Hepatocyte (in vitro differentiated cells): Measurements from ENCODE around the gene PTPRZ1. TPM values are rescaled to one million over a fixed set of nuclear protein-coding genes. Genes with fewer than 3 reads are reported as not detected.

ENCODE experiments used
- DNase-seq: peaks from one replicate; pipeline ENCODE4 v3.0.0-alpha.2; 2016; ENCODE audit warnings: low spot score
- H2AFZ ChIP-seq: fragments of 200-600 bp; sonication (generic); 2 replicates; pipeline ENCODE4 v1.6.0; 2016; ENCODE audit warnings: antibody characterized with exemption, mild to moderate bottlenecking
- H3K27ac ChIP-seq: fragments of 200-600 bp; sonication (generic); 2 replicates; pipeline ENCODE4 v1.5.1; 2016; ENCODE audit warnings: mild to moderate bottlenecking
- H3K27me3 ChIP-seq: fragments of 200-600 bp; sonication (generic); 2 replicates; pipeline ENCODE4 v1.6.1; 2016
- H3K36me3 ChIP-seq: fragments of 200-600 bp; sonication (generic); replicated peaks from 2 replicates; pipeline ENCODE4 v1.5.1; 2016; ENCODE audit warnings: low read depth; ENCODE audit not compliant: insufficient read depth
- H3K4me1 ChIP-seq: fragments of 200-600 bp; sonication (generic); 2 replicates; pipeline ENCODE4 v1.5.1; 2016; ENCODE audit warnings: mild to moderate bottlenecking, moderate library complexity; ENCODE audit not compliant: insufficient read depth
- H3K4me2 ChIP-seq: fragments of 200-600 bp; sonication (generic); 2 replicates; pipeline ENCODE4 v1.6.0; 2016
- H3K4me3 ChIP-seq: fragments of 200-600 bp; sonication (generic); 2 replicates; pipeline ENCODE4 v1.5.1; 2016; ENCODE audit warnings: mild to moderate bottlenecking
- H3K79me2 ChIP-seq: fragments of 200-600 bp; sonication (generic); 2 replicates; pipeline ENCODE4 v1.6.0; 2017; ENCODE audit warnings: mild to moderate bottlenecking
- H3K9me2 ChIP-seq: fragments of 200-600 bp; sonication (generic); replicated peaks from 2 replicates; pipeline ENCODE4 v1.6.0; 2017; ENCODE audit warnings: mild to moderate bottlenecking; ENCODE audit not compliant: insufficient read depth
- H3K9me3 ChIP-seq: fragments of 200-600 bp; sonication (generic); 2 replicates; pipeline ENCODE4 v1.5.1; 2016; ENCODE audit warnings: low read depth, mild to moderate bottlenecking
- H4K20me1 ChIP-seq: fragments of 200-600 bp; sonication (generic); 2 replicates; pipeline ENCODE4 v1.6.0; 2016; ENCODE audit warnings: mild to moderate bottlenecking; ENCODE audit not compliant: insufficient read depth, poor library complexity, severe bottlenecking
- EZH2 ChIP-seq: fragments of 200-600 bp; sonication (generic); IDR thresholded peaks from 2 replicates; pipeline ENCODE4 v1.6.1; 2016; ENCODE audit warnings: antibody characterized with exemption, mild to moderate bottlenecking, borderline replicate concordance
- EZH2phosphoT487 ChIP-seq: fragments of 200-600 bp; sonication (generic); IDR thresholded peaks from one replicate; pipeline ENCODE4 v1.6.1; 2018; ENCODE audit warnings: antibody characterized with exemption, mild to moderate bottlenecking, low read depth, moderate library complexity; ENCODE audit not compliant: unreplicated experiment, severe bottlenecking
- WGBS: methylation state at CpG from one replicate; pipeline ENCODE4 v1.1.6; 2016; ENCODE audit warnings: low lambda C conversion rate; ENCODE audit errors: missing lambda C conversion rate; 5-methylcytosine and 5-hydroxymethylcytosine counted together
- polyA plus RNA-seq: library from polyadenylated mRNA; unstranded; fragments of >200 nt; fragmentation: Nextera tagmentation; extraction: Ambion mirVana; gene quantifications from 2 replicates; pipeline ENCODE4 v1.2.1, GENCODE V29; 2016
- small RNA-seq: library from RNA; depleted of rRNA; stranded (forward); fragments of <200 nt; gene quantifications from one replicate; pipeline ENCODE3, GENCODE V24; 2014
- total RNA-seq: library from RNA; depleted of rRNA; stranded (reverse); fragments of >200 nt; gene quantifications from 2 replicates; pipeline ENCODE4 v1.2.3, GENCODE V29; 2014
- TF ChIP-seq, protein P1 (sequence below): fragments of 200-600 bp; sonication (generic); IDR thresholded peaks from 2 replicates; pipeline ENCODE4 v1.5.1; 2016; ENCODE audit warnings: antibody characterized with exemption, mild to moderate bottlenecking; ENCODE audit not compliant: poor library complexity

Gene PTPRZ1
- total and polyA plus RNA-seq, 2 experiments from 2014 or later, result 0.41 to 5.0 TPM

DNA sequence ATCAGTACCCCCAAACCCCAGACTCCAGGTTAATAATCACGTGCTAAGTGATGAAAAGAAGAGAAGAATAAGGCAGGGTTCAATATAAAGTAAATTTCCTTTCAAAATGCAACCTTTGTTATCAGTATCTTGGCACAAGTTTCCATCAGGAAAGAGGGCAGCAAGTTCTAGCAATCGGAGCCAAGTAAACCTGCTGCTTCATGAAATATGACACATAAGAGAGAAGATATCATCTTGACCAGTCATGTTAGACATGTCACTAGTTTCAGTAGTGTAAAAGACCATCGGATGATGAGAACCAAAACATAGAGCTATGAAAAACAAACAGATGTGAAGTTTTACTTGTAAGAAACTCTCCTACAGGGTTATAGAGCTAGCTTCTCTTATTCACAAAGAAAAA lies 227.1 kb downstream of the PTPRZ1 start:
- 92% methylated on average over 3 of the region's 3 CpGs for whole genome bisulfite sequencing
- H3K27ac ChIP-seq, result no peak overlapping the region
- H3K4me1 ChIP-seq, result no peaks in the 10 kb centered on the region
- H3K79me2 ChIP-seq, result no peaks in the 10 kb centered on the region
- H3K9me2 ChIP-seq, result no peaks in the 10 kb centered on the region
- H3K36me3 ChIP-seq, result peaks cover 7% of the 10 kb centered on the region
- no peaks in the 10 kb centered on the region for H3K27me3 ChIP-seq
- no peak overlapping the region for H2AFZ ChIP-seq
- DNase-seq, result no peak
- H3K4me2 ChIP-seq, result no peak overlapping the region
- no peak overlapping the region for H3K4me3 ChIP-seq
- TF ChIP-seq EZH2, result no peak
- TF ChIP-seq, protein P1, sequence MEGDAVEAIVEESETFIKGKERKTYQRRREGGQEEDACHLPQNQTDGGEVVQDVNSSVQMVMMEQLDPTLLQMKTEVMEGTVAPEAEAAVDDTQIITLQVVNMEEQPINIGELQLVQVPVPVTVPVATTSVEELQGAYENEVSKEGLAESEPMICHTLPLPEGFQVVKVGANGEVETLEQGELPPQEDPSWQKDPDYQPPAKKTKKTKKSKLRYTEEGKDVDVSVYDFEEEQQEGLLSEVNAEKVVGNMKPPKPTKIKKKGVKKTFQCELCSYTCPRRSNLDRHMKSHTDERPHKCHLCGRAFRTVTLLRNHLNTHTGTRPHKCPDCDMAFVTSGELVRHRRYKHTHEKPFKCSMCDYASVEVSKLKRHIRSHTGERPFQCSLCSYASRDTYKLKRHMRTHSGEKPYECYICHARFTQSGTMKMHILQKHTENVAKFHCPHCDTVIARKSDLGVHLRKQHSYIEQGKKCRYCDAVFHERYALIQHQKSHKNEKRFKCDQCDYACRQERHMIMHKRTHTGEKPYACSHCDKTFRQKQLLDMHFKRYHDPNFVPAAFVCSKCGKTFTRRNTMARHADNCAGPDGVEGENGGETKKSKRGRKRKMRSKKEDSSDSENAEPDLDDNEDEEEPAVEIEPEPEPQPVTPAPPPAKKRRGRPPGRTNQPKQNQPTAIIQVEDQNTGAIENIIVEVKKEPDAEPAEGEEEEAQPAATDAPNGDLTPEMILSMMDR, result no peak
- TF ChIP-seq EZH2phosphoT487, result no peak
- H4K20me1 ChIP-seq, result no peaks in the 10 kb centered on the region
- H3K9me3 ChIP-seq, result peaks cover 14% of the 10 kb centered on the region

DNA sequence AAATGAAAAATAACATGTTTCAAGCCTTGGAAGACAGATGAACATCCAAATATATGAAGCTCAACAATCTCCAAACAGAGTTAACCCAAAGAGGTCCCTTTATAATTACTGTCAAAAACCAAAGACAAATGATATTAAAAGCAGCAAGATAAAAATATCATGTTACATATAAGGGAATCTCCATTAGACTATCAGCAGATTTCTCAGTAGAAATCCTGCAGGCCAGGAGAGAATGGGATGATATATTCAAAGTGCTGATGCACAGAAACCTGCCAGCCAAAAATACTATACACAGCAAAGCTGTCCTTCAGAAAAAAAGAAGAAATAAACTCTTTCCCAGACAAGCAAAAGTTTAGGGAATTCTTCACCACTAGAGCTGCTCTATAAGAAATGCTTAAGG lies 230.1 kb downstream of the PTPRZ1 start:
- TF ChIP-seq EZH2phosphoT487 (no peak), EZH2 (no peak)
- TF ChIP-seq, protein P1, result no peak

More for the DNA sequence above, 230.1 kb downstream of the PTPRZ1 start:
- Histone ChIP-seq H3K9me3 (peaks cover 14% of the 10 kb centered on the region), H3K36me3 (peaks cover 7% of the 10 kb centered on the region), H3K4me1 (no peaks in the 10 kb centered on the region), H3K4me3 (no peak overlapping the region), H3K27me3 (no peaks in the 10 kb centered on the region), H3K4me2 (no peak overlapping the region), H3K27ac (no peak overlapping the region), H4K20me1 (no peaks in the 10 kb centered on the region), H2AFZ (no peak overlapping the region), H3K79me2 (peaks cover 6% of the 10 kb centered on the region), H3K9me2 (no peaks in the 10 kb centered on the region)
- DNase-seq, result no peak

Small RNA genes lying within 50 kb of the gene (small RNA-seq; reads per million reads assigned to genes)
- not detected for gene RNU7-154P
